Osteocyte (in vitro differentiated cells): ENCODE results near the gene CC2D2A. TPM values are rescaled to one million over a fixed set of nuclear protein-coding genes. Genes with fewer than 3 reads are reported as not detected.

Experiments used
- DNase-seq: peaks from one replicate; pipeline ENCODE4 v3.0.0; 2021; ENCODE audit warnings: mixed read lengths; ENCODE audit not compliant: unreplicated experiment; ENCODE audit errors: extremely low spot score
- H3K27ac Mint-ChIP-seq: one replicate; pipeline ENCODE4 v1.8.0; 2021; ENCODE audit warnings: mild to moderate bottlenecking, mixed read lengths; ENCODE audit not compliant: unreplicated experiment
- H3K27me3 Mint-ChIP-seq: one replicate; pipeline ENCODE4 v1.8.0; 2021; ENCODE audit warnings: mixed read lengths; ENCODE audit not compliant: unreplicated experiment
- H3K36me3 Mint-ChIP-seq: one replicate; pipeline ENCODE4 v1.8.0; 2021; ENCODE audit warnings: mixed read lengths; ENCODE audit not compliant: unreplicated experiment
- H3K4me1 Mint-ChIP-seq: one replicate; pipeline ENCODE4 v1.8.0; 2021; ENCODE audit warnings: mixed read lengths; ENCODE audit not compliant: unreplicated experiment
- H3K4me3 Mint-ChIP-seq: one replicate; pipeline ENCODE4 v1.8.0; 2021; ENCODE audit warnings: mild to moderate bottlenecking, moderate library complexity, mixed read lengths; ENCODE audit not compliant: unreplicated experiment
- H3K9me3 Mint-ChIP-seq: one replicate; pipeline ENCODE4 v1.8.0; 2021; ENCODE audit warnings: mixed read lengths; ENCODE audit not compliant: unreplicated experiment
- total RNA-seq: library from RNA; stranded (reverse); gene quantifications from 2 replicates; pipeline ENCODE4 v1.2.1, GENCODE V29; 2021
- TF ChIP-seq, protein P1 (sequence below): fragments of 200-600 bp; sonication (generic); IDR thresholded peaks from 2 replicates; pipeline ENCODE4 v1.5.0; 2021; ENCODE audit warnings: antibody characterized with exemption, mild to moderate bottlenecking, moderate library complexity

CC2D2A gene
- total RNA-seq, 1 donor from 2014 or later = 31.2 TPM

DNA sequence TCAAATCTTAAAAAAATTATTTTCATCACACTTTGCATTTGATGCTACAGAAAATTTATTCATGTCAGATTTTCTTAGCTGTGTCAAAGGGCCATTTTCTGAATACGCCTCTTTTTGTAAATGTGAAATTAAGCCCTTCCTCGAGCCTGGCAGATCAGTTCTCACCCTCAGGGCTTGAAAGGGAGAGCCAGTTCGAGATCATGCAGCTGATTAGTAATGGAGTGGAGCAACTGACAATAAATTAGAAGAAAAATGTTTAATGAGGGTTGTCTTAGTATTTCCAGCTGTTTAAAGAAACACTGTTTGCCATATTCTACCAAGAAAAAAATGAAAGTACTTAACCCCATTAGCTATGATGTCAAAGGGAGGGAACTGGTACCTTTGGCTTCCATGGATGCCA, 28.7 kb downstream of the CC2D2A start:
- Mint-ChIP-seq H3K27me3 (no peaks in the 10 kb centered on the region), H3K4me1 (peaks cover 17% of the 10 kb centered on the region)

DNA sequence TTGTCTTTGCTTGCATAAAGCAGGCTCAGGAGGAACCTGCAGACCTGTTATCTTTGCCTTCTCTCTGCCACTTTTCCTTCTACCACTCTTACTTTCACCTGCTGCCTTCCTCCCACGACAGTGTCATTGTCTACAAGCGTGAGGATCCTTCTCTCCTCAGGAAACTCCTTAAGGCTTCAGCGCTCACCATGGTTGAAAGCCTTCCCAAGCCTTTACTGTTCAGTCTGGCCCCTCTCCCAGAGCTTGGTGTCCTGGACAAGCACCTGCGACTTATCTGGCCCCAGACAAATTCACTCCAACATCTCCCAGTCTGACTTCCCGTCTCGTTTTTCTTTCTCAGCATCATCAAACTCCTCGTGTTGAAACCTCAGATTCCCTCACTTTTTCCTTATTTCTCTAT, 31.0 kb downstream of the CC2D2A start:
- no peak overlapping the region for H3K27ac Mint-ChIP-seq
- TF ChIP-seq, protein P1, sequence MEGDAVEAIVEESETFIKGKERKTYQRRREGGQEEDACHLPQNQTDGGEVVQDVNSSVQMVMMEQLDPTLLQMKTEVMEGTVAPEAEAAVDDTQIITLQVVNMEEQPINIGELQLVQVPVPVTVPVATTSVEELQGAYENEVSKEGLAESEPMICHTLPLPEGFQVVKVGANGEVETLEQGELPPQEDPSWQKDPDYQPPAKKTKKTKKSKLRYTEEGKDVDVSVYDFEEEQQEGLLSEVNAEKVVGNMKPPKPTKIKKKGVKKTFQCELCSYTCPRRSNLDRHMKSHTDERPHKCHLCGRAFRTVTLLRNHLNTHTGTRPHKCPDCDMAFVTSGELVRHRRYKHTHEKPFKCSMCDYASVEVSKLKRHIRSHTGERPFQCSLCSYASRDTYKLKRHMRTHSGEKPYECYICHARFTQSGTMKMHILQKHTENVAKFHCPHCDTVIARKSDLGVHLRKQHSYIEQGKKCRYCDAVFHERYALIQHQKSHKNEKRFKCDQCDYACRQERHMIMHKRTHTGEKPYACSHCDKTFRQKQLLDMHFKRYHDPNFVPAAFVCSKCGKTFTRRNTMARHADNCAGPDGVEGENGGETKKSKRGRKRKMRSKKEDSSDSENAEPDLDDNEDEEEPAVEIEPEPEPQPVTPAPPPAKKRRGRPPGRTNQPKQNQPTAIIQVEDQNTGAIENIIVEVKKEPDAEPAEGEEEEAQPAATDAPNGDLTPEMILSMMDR = no peak
- peaks cover 14% of the 10 kb centered on the region for H3K4me1 Mint-ChIP-seq
- H3K4me3 Mint-ChIP-seq = no peak overlapping the region
- peaks cover 25% of the 10 kb centered on the region for H3K36me3 Mint-ChIP-seq
- DNase-seq = no peak
- H3K9me3 Mint-ChIP-seq = peaks cover 14% of the 10 kb centered on the region
- no peaks in the 10 kb centered on the region for H3K27me3 Mint-ChIP-seq

More for the DNA sequence above, 28.7 kb downstream of the CC2D2A start:
- TF ChIP-seq, protein P1 = no peak
- DNase-seq = no peak
- no peak overlapping the region for H3K4me3 Mint-ChIP-seq
- no peak overlapping the region for H3K27ac Mint-ChIP-seq
- H3K36me3 Mint-ChIP-seq = peaks cover 14% of the 10 kb centered on the region
- H3K9me3 Mint-ChIP-seq = peaks cover 14% of the 10 kb centered on the region

DNA sequence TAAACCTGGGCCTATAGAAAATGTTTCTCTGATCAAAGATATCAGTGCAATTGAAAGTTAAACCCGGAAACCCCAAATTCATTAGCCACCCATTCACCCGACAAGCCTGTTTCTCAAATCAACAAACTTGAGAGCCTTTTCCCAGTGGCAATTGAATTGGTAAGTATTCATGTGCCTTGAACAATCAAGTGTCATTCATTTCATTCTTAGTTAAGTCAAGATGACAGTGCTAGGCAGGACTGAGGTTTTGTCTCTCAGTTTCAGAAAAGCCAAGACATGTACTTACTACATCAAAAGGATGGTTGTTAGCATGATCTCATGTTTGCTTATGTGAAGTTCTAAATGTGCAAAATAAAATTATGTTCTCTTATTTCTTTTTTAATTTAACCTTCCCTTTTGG, 32.3 kb downstream of the CC2D2A start:
- Mint-ChIP-seq H3K27ac (no peak overlapping the region), H3K9me3 (peaks cover 8% of the 10 kb centered on the region), H3K27me3 (no peaks in the 10 kb centered on the region), H3K36me3 (peaks cover 27% of the 10 kb centered on the region), H3K4me1 (peaks cover 11% of the 10 kb centered on the region), H3K4me3 (no peak overlapping the region)
- TF ChIP-seq, protein P1 = no peak
- no peak for DNase-seq

DNA sequence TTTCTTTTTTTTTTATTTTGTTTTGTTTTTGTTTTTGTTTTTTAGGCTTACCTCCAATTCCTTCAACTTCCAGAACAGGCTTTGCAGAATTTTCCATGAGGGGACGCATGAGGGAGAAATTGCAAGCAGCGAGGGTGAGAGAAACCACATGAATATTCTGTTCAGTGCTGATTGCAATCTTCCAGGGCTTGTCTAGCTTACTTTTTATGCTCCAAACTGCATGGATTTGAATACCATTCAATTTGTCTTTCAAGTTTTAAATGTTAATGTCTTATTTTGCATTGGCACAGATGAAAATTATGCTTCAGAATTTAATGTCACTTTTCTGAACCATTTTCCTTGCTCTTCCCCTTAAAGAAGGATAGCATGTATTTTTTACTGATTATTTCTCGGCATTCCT, 32.7 kb downstream of the CC2D2A start:
- H3K36me3 Mint-ChIP-seq = peaks cover 29% of the 10 kb centered on the region
- TF ChIP-seq, protein P1 = no peak

DNA sequence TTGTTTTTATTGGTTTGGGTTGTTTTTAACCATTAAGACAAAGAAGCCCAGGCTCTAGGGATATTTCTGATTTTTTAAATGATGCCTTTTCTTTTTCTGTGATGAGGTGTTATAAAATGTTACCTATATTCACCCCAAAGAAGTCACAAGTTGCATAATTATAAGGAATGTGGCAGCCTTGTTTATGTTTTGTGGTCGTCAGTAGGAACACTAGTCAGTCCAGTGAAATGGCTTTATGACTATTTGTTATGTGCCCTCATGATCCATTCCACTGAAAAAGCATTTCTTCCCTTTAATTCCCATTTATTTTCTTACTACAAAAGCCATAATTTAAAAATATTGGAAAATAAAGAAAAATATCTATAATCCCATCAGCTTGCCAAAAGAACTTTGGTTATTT, 34.4 kb downstream of the CC2D2A start:
- peaks cover 2% of the 10 kb centered on the region for H3K4me1 Mint-ChIP-seq
- no peak for DNase-seq
- no peak overlapping the region for H3K27ac Mint-ChIP-seq
- TF ChIP-seq, protein P1 = no peak
- no peaks in the 10 kb centered on the region for H3K27me3 Mint-ChIP-seq
- no peak overlapping the region for H3K4me3 Mint-ChIP-seq
- no peaks in the 10 kb centered on the region for H3K9me3 Mint-ChIP-seq
- peaks cover 39% of the 10 kb centered on the region for H3K36me3 Mint-ChIP-seq

More for the DNA sequence above, 32.7 kb downstream of the CC2D2A start:
- no peak for DNase-seq
- H3K4me3 Mint-ChIP-seq = no peak overlapping the region
- peaks cover 4% of the 10 kb centered on the region for H3K9me3 Mint-ChIP-seq
- no peak overlapping the region for H3K27ac Mint-ChIP-seq
- no peaks in the 10 kb centered on the region for H3K27me3 Mint-ChIP-seq
- peaks cover 11% of the 10 kb centered on the region for H3K4me1 Mint-ChIP-seq
